Activated CD8-positive, alpha-beta memory T cell treated with anti-CD3 and anti-CD28 coated beads, Interleukin-2, amount 50 U/mL, for 24 hours (primary cell): ENCODE measurements around the gene MT1A.

Experiments
- DNase-seq: peaks from one replicate; pipeline ENCODE4 v3.0.0-alpha.2; 2020; ENCODE audit errors: extremely low read depth

Gene MT1A

GRCh38 chr16:56679078-56679730 lies 40.7 kb downstream of the MT1A start:
- DNase-seq: no peak

- DNase-seq: no peak
Measured at GRCh38 chr16:56679818-56680217, 41.4 kb downstream of the MT1A start.

DNA sequence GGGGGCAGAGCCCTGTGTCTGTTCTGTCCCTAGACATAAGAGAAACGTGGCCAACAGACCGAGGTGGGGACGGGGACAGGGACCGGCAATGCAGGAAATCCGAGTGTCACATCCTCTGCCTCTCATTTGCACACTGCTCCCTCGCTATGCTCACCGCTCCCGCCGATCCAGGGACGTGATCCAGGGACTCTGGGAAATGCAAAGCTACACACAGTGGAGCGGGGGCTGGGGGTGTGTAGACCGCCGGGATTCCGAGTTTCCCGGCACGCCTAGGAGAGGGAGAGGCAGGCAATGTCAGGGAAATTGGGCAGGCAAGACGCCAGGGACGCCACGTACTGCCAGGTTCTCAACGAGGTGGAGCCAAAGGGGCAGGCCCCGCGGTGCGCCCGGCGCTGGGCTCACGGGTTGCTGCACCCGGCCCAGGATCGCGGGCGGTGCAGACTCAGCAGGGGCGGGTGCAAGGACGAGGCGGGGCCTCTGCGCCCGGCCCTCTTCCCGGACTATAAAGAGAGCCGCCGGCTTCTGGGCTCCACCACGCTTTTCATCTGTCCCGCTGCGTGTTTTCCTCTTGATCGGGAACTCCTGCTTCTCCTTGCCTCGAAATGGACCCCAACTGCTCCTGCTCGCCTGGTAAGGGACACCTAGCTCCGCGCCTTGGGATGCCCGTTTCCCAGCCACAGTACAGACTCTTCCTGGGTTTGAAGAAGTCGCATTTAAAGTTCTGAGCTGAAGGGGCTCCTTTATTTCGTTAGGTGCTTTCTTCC lies 43.7 kb downstream of the MT1A start, which contains the start of gene MT1X:
TSS of gene MT1X (plus strand) at position 532 of the 764 bp plus-strand sequence. CDS start at position 603, 71 bp downstream.
- DNase-seq: peak; percentile 74

DNA sequence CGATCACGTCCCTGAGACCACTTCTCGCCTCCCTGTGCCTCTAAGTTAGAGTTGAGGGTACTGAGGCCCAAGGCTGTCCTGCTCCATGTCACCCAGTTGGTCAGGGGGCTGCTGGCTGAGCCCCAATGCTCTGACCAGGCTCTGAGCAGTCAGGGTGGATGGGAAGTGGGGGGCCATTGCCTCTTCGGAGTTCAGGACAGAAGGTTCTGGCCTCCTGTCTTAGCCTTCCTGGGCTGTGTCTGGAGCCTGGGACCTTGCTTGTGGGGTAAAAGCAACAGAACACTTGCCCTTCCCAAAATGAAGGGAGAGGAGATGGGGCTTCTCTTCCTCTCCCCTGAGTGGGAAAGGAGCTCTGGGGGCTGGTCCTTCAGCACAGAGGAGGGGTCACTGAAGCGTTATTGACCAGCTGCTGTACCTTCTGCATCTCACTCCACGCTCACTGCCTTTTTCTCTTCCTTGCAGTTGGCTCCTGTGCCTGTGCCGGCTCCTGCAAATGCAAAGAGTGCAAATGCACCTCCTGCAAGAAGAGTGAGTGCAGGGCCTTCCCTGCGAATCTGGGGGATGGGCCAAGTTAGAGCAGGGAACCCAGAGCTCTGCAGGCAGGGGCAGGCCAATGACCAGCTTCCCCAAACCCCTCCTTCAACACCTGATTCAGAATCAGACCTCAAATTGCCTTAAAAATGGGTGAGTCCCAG lies 44.4 kb downstream of the MT1A start:
- no peak for DNase-seq

GRCh38 chr16:56683424-56684172 lies 45.1 kb downstream of the MT1A start:
- DNase-seq: no peak

DNA sequence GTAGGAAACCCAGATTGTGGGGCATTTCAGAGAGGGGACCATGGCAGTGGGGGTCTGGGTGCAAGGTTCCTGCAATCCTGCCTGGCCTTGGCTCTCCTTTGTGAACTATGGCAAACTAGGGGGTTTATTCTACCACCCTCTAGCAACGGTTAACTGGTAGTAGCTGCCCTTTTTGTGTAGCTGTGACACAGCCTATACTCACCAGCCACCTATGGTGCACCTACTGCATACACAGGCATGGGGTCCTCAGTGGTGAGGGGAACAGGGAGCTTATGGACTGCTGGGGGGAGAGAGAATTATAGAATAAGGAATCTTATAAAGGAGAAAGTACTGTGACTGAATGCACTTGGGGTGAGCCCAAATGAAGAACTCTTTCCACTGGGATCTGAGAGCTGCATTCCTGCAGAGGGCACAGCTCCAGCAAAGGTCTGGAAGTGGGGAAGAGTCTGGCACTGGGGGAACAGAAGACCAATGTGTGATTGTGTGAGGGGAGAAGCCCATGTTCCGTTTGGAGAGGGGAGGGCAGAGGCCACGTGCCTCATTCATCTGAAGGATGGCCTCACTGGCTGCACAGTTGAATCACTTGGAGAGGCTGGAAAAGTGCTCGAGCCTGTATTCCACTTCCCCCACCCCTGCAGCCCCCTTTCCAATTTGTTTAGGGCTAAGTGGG lies 45.9 kb downstream of the MT1A start:
- no peak for DNase-seq

- no peak for DNase-seq
Measured at GRCh38 chr16:56684926-56685590, 46.6 kb downstream of the MT1A start.

- no peak for DNase-seq
Measured at GRCh38 chr16:56686758-56687157, 48.3 kb downstream of the MT1A start.

DNA sequence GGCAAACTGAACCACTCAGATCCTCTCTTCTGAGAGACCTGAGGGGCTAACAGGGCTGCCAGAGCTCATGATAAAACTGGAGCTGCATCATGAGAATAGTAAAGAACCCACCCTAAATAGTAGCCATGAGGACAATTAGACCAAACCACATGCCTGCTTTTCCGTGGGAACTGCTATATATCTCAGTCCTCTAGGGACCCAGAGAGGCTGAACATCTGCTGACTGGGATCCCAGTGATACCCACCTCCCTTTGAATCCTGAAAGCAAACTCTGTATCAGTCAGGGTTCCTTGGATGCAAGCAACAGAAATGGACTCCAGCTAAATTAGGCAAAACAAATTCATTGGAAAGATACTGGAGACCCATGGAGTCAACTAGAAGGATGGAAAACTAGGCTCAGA lies 50.3 kb downstream of the MT1A start:
- DNase-seq: no peak

- no peak for DNase-seq
Measured at GRCh38 chr16:56689171-56689570, 50.7 kb downstream of the MT1A start.
